ENCODE measurements around the gene MYO5B.
A peak's percentile ranks its signal among the peaks of the same experiment; 100 is the strongest.

MYO5B gene

GRCh38 chr18:50187659-50188058, 7.3 kb downstream of the MYO5B start:
- no peak for DNase-seq

GRCh38 chr18:50186385-50186784, 8.6 kb downstream of the MYO5B start:
- DNase-seq, result no peak

GRCh38 chr18:50183556-50183955, 11.4 kb downstream of the MYO5B start:
- no peak for DNase-seq

GRCh38 chr18:50182511-50182910, 12.4 kb downstream of the MYO5B start:
- peak; percentile 17 for DNase-seq

GRCh38 chr18:50181590-50181989, 13.4 kb downstream of the MYO5B start:
- no peak for DNase-seq

GRCh38 chr18:50179465-50179864, 15.5 kb downstream of the MYO5B start:
- no peak for DNase-seq

- DNase-seq, result no peak
Observed at GRCh38 chr18:50177294-50177992, 17.5 kb downstream of the MYO5B start.

- no peak for DNase-seq
Observed at GRCh38 chr18:50172367-50172766, 22.6 kb downstream of the MYO5B start.

- DNase-seq, result no peak
Observed at GRCh38 chr18:50171406-50171805, 23.5 kb downstream of the MYO5B start.

- no peak for DNase-seq
Observed at GRCh38 chr18:50170004-50170403, 24.9 kb downstream of the MYO5B start.

GRCh38 chr18:50169149-50169548, 25.8 kb downstream of the MYO5B start:
- no peak for DNase-seq

GRCh38 chr18:50167966-50168365, 27.0 kb downstream of the MYO5B start:
- no peak for DNase-seq

- no peak for DNase-seq
Observed at GRCh38 chr18:50166901-50167300, 28.0 kb downstream of the MYO5B start.

- no peak for DNase-seq
Observed at GRCh38 chr18:50163505-50163904, 31.4 kb downstream of the MYO5B start.

GRCh38 chr18:50162486-50163304, 32.3 kb downstream of the MYO5B start:
- no peak for DNase-seq

- no peak for DNase-seq
Observed at GRCh38 chr18:50161597-50162205, 33.2 kb downstream of the MYO5B start.

GRCh38 chr18:50159654-50160046, 35.3 kb downstream of the MYO5B start:
- no peak for DNase-seq

GRCh38 chr18:50158866-50159653, 35.9 kb downstream of the MYO5B start:
- DNase-seq, result no peak

- DNase-seq, result no peak
Observed at GRCh38 chr18:50155406-50155805, 39.5 kb downstream of the MYO5B start.

- DNase-seq, result no peak
Observed at GRCh38 chr18:50154420-50154819, 40.5 kb downstream of the MYO5B start.

- no peak for DNase-seq
Observed at GRCh38 chr18:50152900-50153299, 42.0 kb downstream of the MYO5B start.

- no peak for DNase-seq
Observed at GRCh38 chr18:50151926-50152325, 43.0 kb downstream of the MYO5B start.

- no peak for DNase-seq
Observed at GRCh38 chr18:50144540-50144939, 50.4 kb downstream of the MYO5B start.

Data from NCI-H446 treated with DMSO at 0.1 percent for 48 hours (cell line).